ENCODE data around the gene SH3RF3. TPM values are rescaled to one million over a fixed set of nuclear protein-coding genes. Genes with fewer than 3 reads are reported as not detected.

SH3RF3 gene
- total RNA-seq, 1 donor from 2014 or later = 1.3 TPM

- Mint-ChIP-seq H3K4me1 (ENCODE audit: low read depth) (peaks cover 10% of the 10 kb centered on the region), H3K4me3 (ENCODE audit: low read depth) (no peak overlapping the region), H3K9me3 (ENCODE audit: low read depth) (no peaks in the 10 kb centered on the region), H3K27ac (no peak overlapping the region), H3K27me3 (peaks cover 2% of the 10 kb centered on the region), H3K36me3 (ENCODE audit: insufficient read depth) (no peaks in the 10 kb centered on the region)
- no peak for TF ChIP-seq CTCF (IDR thresholded peaks at IDR 0.05; ENCODE audit: unreplicated experiment)
- no peak for DNase-seq (ENCODE audit: low spot score, unreplicated experiment)
Observed at GRCh38 chr2:109266496-109266895, 137.5 kb downstream of the SH3RF3 start.

DNA sequence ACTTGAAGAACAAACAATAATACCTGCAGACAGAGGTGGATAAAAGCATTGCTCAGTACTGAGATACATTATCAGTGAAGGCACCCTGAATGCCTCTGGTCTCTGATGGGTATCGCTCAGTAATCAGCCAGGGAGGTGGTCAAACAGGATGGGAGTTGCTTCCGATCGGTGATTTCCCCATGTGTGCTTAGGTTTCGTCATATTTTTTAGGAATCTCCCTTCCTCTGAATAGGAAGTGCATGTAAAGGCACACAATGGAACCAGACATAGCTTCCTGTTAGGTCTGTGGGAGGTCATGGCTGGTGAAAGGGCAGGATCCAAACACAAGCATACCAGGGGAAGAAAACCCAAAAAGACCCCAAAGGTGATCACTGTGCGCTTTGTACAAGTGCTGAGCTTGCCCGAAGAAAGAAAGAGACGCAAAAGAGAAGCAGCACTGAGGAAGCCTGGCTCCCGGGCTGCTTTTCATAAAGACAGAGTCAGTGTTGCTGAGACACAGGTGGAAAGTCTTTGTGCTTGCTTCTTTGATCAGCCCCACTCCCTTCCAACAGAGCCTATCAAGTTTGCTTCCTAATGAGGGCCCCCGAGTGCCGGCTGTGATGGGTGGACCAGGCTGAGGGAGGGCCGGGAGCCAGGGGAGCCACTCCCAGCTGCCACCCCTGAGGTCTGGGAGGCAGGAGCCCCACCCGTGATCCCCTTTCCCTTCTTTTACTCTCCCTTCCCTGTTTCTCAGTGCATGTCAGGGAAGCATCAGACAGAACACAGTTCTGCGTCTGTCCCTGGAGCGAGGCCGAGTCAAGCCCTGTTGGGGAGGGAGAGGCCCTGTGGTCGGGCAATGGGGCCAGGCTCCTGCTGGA lies 138.2 kb downstream of the SH3RF3 start:
- Mint-ChIP-seq H3K36me3 (ENCODE audit: insufficient read depth) (no peaks in the 10 kb centered on the region), H3K9me3 (ENCODE audit: low read depth) (no peaks in the 10 kb centered on the region), H3K4me3 (ENCODE audit: low read depth) (no peak overlapping the region), H3K27me3 (peaks cover 2% of the 10 kb centered on the region), H3K4me1 (ENCODE audit: low read depth) (peaks cover 7% of the 10 kb centered on the region), H3K27ac (no peak overlapping the region)
- DNase-seq (ENCODE audit: low spot score, unreplicated experiment) = no peak
- no peak for TF ChIP-seq CTCF (IDR thresholded peaks at IDR 0.05; ENCODE audit: unreplicated experiment)

DNA sequence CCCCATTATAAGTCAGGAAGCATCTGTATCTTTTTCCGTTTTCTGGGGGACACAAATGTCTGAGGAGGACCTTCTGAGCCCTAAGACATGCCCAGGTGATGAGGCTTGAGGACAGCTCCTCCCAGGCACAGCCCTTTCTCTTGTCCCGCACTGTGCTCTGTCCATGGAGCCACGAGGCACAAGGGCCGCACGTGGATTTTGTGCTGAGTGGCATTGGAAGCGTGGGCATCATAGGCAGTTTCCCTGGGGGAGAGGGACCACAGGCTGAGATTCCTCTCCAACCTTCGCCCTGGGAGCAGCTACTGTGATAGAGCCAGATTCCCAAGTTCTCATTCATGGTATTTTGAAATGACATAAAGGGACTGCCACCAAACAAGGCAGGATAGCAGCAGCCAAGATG lies 139.9 kb downstream of the SH3RF3 start:
- Mint-ChIP-seq H3K4me3 (ENCODE audit: low read depth) (no peak overlapping the region), H3K27me3 (peaks cover 2% of the 10 kb centered on the region), H3K27ac (no peak overlapping the region), H3K4me1 (ENCODE audit: low read depth) (peaks cover 7% of the 10 kb centered on the region), H3K9me3 (ENCODE audit: low read depth) (no peaks in the 10 kb centered on the region), H3K36me3 (ENCODE audit: insufficient read depth) (no peaks in the 10 kb centered on the region)
- DNase-seq (ENCODE audit: low spot score, unreplicated experiment) = no peak
- no peak for TF ChIP-seq CTCF (IDR thresholded peaks at IDR 0.05; ENCODE audit: unreplicated experiment)

GRCh38 chr2:109269706-109270504 lies 140.9 kb downstream of the SH3RF3 start:
- Mint-ChIP-seq H3K4me1 (ENCODE audit: low read depth) (peaks cover 9% of the 10 kb centered on the region), H3K27me3 (peaks cover 2% of the 10 kb centered on the region), H3K36me3 (ENCODE audit: insufficient read depth) (no peaks in the 10 kb centered on the region), H3K9me3 (ENCODE audit: low read depth) (no peaks in the 10 kb centered on the region), H3K27ac (no peak overlapping the region), H3K4me3 (ENCODE audit: low read depth) (no peak overlapping the region)
- DNase-seq (ENCODE audit: low spot score, unreplicated experiment) = no peak
- TF ChIP-seq CTCF (IDR thresholded peaks at IDR 0.05; ENCODE audit: unreplicated experiment) = no peak

DNA sequence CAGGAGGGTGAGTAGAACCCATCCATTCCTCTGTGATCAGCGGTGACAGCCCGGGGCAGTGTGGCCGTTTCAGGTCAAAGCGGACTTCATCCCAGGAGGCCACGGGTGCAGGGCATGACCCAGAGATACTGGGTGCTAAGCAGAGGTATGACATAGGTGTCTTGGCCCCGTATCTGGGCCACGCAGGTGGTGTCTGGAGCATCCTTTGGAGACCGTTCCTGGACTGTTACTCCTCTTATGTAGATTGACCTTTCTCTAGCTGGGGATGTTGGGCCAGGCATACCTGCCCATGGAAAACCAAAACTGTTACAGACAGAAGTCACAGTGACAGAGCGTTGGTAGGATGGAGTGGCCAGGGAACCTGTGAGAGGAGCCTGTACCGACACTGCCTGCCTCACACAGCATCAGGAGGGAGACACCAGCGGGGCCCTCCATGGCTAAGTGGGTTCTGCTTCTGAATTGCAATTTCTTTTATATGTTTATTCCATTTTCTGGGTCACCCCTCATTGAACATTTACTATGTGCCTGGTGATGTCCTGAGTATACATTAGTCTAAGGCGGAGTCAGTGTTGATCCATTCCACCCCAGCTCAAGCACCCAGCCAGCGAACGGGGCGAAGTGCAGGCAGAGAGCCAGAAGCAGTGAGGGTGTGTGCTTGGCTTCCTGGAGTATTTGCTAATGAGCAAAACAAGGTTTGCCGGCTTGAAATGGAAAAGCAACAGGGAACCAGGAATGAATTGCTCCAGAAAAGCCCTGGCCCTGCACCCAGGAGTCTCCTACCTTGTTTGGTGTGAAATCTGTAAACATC lies 141.7 kb downstream of the SH3RF3 start:
- no peaks in the 10 kb centered on the region for H3K36me3 Mint-ChIP-seq (ENCODE audit: insufficient read depth)
- no peaks in the 10 kb centered on the region for H3K9me3 Mint-ChIP-seq (ENCODE audit: low read depth)
- no peaks in the 10 kb centered on the region for H3K27me3 Mint-ChIP-seq
- TF ChIP-seq CTCF (IDR thresholded peaks at IDR 0.05; ENCODE audit: unreplicated experiment) = no peak
- no peak overlapping the region for H3K4me3 Mint-ChIP-seq (ENCODE audit: low read depth)
- DNase-seq (ENCODE audit: low spot score, unreplicated experiment) = no peak
- no peak overlapping the region for H3K27ac Mint-ChIP-seq
- H3K4me1 Mint-ChIP-seq (ENCODE audit: low read depth) = peaks cover 9% of the 10 kb centered on the region
